PC-9 (cell line): Measurements from ENCODE around the gene MAGI2.

Source experiments
- CTCF ChIP-seq: fragments of 200-600 bp; sonication (generic); conservative IDR thresholded peaks from 2 replicates; pipeline ENCODE4 v1.6.1; 2017; ENCODE audit warnings: mixed run types, antibody characterized with exemption, mild to moderate bottlenecking, moderate library complexity
- EZH2 ChIP-seq: fragments of 200-600 bp; sonication (generic); IDR thresholded peaks from 2 replicates; pipeline ENCODE4 v1.8.0; 2017; ENCODE audit warnings: antibody characterized with exemption, low read depth

DNA sequence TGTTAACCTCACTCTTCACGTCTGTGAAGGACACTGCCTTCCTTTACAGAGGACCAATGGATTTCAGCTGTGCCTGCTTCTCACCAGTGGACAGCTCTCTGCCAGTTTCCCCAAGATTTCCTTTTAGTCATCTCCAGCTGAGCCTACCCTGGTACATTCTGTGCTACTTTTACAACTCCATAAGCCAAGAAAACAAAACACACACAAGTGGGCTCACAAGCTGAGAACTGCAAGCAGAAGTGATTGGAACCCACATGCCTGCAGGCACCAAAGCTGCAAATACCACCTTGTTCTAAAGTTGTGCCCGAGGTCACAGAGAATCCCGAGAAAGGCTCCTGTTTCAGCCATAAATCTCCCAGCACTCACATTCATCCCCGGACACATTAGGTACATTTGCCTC is 1018.1 kb downstream of the MAGI2 start:
- TF ChIP-seq CTCF (no peak), EZH2 (no peak)
